Measurements from ENCODE around the gene ERGIC1. TPM values are rescaled to one million over a fixed set of nuclear protein-coding genes. Genes with fewer than 3 reads are reported as not detected.

ERGIC1 gene
- polyA plus RNA-seq, 3 donors, result 66.5 to 123 (median 119) TPM

- peak overlapping the region; percentile 85 for H3K27ac ChIP-seq (ENCODE audit: low read depth, low read length)
- 40 to 59% (median 50%) methylated on average over 10 of the region's 10 CpGs for WGBS, 3 donors
Observed at GRCh38 chr5:172868924-172869591, 35.0 kb downstream of the ERGIC1 start.

DNA sequence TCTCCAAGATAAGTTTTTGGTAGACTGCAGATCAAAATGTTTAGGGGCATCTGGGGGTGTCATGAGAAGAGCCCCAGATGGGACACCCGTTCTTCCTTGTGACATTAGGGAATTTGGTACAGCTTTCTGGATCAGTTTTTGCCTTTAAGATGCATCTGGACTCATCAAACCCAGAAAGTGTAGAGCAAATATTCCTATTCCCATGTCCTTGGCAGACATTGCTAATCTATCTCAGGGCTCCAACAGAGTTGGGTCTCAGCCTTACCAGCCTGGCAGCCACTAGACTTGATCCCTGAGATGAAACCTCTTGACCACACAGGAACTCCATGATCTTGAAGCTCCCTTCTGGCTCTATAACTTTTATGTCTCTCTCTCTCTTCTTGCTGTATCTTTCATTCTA, 35.6 kb downstream of the ERGIC1 start:
- 59 to 88% (median 69%) methylated on average over 1 of the region's 1 CpG for WGBS, 3 donors
- H3K27ac ChIP-seq (ENCODE audit: low read depth, low read length), result peak overlapping the region; percentile 85

GRCh38 chr5:172870291-172870714, 36.3 kb downstream of the ERGIC1 start:
- peak overlapping the region; percentile 85 for H3K27ac ChIP-seq (ENCODE audit: low read depth, low read length)
- WGBS, 3 donors, result 12 to 72% (median 16%) methylated on average over 4 of the region's 4 CpGs

DNA sequence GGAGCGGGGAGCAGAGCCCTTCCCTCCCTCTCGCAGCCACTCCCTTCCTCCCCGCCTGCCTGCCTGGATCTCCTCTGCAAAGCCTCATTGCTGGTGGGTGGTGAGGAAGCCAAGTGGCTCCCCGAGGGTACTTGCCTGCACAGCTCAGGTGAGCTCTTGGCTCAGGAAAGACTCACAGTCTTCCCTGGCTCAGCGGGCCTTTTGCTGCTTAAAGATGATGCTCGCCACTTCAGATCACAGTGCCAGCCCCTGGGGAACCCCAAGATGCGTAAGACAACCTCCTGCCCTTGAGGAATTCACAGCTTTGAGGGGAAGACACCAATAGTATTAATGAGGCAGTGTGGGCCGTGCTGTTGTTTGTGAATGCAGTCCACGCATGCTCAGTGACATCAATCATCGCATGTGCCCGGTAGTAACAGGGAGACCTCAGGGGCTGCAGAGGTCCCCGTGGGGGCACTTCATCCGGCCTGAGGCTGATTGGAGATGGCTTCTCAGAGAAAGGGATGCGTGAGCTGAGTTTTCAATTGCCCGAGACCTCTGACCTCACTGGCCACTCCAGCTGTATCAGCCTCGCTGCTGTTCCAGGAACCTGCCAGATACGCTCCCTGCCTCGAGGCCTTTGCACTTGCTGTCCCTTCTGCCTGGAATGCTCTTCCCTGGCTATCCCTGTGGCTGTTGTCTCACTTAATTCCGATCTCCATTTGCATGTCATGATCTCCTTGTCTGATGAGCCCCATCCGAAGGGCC, 36.8 kb downstream of the ERGIC1 start:
- 49 to 76% (median 57%) methylated on average over 20 of the region's 20 CpGs for WGBS, 3 donors
- peak overlapping the region; percentile 44 for H3K27ac ChIP-seq (ENCODE audit: low read depth, low read length)

DNA sequence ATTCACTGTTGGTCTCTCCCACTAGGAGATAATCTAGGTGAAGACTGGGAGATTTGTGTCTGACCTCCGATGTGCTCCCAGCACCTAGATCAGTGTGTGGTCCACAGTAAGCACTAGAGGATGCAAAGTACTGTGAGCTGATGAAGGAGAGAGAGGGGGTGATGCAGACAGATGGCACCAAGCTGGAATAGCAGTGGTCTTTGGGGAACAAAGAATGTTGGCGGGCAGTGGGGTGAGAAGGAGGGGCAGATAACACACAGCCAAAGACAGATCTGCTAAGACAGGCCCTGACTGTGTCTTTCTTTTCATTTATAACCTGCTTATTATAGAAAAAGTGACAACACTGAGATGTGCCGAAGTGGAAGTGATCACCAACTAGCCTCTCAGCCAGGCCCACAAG, 37.5 kb downstream of the ERGIC1 start:
- 65 to 83% (median 81%) methylated on average over 3 of the region's 3 CpGs for WGBS, 3 donors
- peak overlapping the region; percentile 22 for H3K27ac ChIP-seq (ENCODE audit: low read depth, low read length)

GRCh38 chr5:172871982-172872381, 37.9 kb downstream of the ERGIC1 start:
- 49 to 60% (median 57%) methylated on average over 5 of the region's 5 CpGs for WGBS, 3 donors
- H3K27ac ChIP-seq (ENCODE audit: low read depth, low read length), result no peak overlapping the region

DNA sequence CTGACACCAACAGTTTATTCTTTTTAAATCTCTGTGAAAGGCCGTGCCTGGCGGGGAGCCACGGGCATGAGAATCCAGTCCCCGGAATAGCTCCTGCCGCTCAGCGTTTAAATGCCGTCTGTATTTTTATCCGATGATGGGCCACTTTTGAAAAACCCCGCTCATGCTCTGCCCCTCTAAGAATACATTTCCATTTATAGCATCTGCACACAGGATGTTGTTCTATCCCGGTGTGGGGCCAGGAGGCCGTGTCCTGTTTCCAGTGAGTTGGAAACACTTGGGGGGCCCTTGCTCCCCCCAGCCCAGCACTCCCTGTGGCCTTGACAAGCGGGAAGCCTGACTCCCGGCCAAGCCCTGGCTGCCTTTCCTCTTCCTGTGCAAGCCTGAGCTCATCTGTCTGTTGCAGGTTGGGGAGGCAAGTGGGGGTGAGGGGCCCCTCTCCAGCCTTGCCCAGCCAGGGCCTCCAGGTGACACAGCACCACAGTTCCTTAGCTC, 39.0 kb downstream of the ERGIC1 start:
- peak overlapping the region; percentile 40 for H3K27ac ChIP-seq (ENCODE audit: low read depth, low read length)
- 14 to 33% (median 17%) methylated on average over 13 of the region's 13 CpGs for WGBS, 3 donors

GRCh38 chr5:172873513-172873912, 39.5 kb downstream of the ERGIC1 start:
- WGBS, 3 donors, result 55 to 91% (median 74%) methylated on average over 3 of the region's 3 CpGs
- H3K27ac ChIP-seq (ENCODE audit: low read depth, low read length), result no peak overlapping the region

- H3K27ac ChIP-seq (ENCODE audit: low read depth, low read length), result no peak overlapping the region
- 89 to 92% (median 91%) methylated on average over 8 of the region's 8 CpGs for WGBS, 3 donors
Observed at GRCh38 chr5:172874647-172875504, 40.8 kb downstream of the ERGIC1 start.

GRCh38 chr5:172875505-172876279, 41.6 kb downstream of the ERGIC1 start:
- no peak overlapping the region for H3K27ac ChIP-seq (ENCODE audit: low read depth, low read length)
- WGBS, 3 donors, result 74 to 78% (median 76%) methylated on average over 7 of the region's 7 CpGs

GRCh38 chr5:172876578-172876977, 42.5 kb downstream of the ERGIC1 start:
- no peak overlapping the region for H3K27ac ChIP-seq (ENCODE audit: low read depth, low read length)
- WGBS, 3 donors, result 94% methylated on average over 8 of the region's 8 CpGs

GRCh38 chr5:172877466-172878260, 43.6 kb downstream of the ERGIC1 start:
- WGBS, 3 donors, result 74 to 92% (median 80%) methylated on average over 9 of the region's 9 CpGs

DNA sequence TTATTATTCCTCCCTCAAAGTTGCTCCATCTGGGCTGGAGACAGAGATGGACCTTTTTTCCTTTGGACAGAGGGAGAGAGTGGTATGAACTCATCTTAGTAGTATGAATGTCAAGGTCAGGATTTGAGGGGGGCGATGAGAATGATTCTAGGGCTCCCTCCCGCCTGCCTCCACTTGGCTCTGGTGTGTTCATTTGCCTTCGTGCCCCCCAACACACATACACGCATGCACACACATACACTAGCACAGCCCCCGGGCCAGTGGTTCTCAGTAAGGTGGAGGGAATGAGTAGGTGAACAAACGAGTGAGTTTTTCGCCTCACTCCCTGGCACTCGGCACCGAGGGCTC, 44.5 kb downstream of the ERGIC1 start:
- H3K27ac ChIP-seq (ENCODE audit: low read depth, low read length), result no peak overlapping the region
- WGBS, 3 donors, result 78 to 91% (median 83%) methylated on average over 9 of the region's 9 CpGs

More at GRCh38 chr5:172877466-172878260, 43.6 kb downstream of the ERGIC1 start:
- no peak overlapping the region for H3K27ac ChIP-seq (ENCODE audit: low read depth, low read length)

GRCh38 chr5:172878933-172879752, 45.1 kb downstream of the ERGIC1 start:
- H3K27ac ChIP-seq (ENCODE audit: low read depth, low read length), result no peak overlapping the region
- 50 to 80% (median 56%) methylated on average over 20 of the region's 20 CpGs for WGBS, 3 donors

GRCh38 chr5:172881691-172882370, 47.8 kb downstream of the ERGIC1 start:
- H3K27ac ChIP-seq (ENCODE audit: low read depth, low read length), result no peak overlapping the region
- WGBS, 3 donors, result 76 to 88% (median 78%) methylated on average over 8 of the region's 8 CpGs

- no peak overlapping the region for H3K27ac ChIP-seq (ENCODE audit: low read depth, low read length)
- WGBS, 3 donors, result 63 to 88% (median 67%) methylated on average over 3 of the region's 3 CpGs
Observed at GRCh38 chr5:172883066-172883465, 49.0 kb downstream of the ERGIC1 start.

Measured in adipose tissue (tissue), 3 donors.